Measurements from ENCODE around the gene FUBP3.

FUBP3 gene

DNA sequence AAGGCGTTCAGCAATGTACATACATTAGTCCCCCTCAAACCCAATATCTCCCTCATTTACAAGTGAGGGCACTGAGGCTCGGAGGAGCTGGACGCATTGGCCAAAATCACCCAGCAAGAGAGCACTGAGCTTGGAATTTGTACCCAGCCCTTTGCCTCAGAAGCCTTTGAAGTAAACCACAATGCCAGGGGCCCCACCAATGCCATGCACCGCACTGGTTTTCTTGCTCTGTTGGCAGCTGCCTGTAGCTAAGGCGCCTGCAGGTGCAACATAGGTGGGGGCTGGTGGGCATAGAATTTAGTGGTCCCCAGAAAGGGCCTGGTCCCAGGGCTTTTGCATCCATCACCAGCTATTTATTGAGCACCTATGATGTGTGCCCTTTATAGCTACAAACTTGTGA, 37.3 kb upstream of the FUBP3 start:
- no peaks in the 10 kb centered on the region for H3K27me3 ChIP-seq (ENCODE audit: low read length)
- no peaks in the 10 kb centered on the region for H3K79me2 ChIP-seq (ENCODE audit: insufficient read depth, low read length)
- H3K9me2 ChIP-seq (replicated peaks; ENCODE audit: insufficient read depth, low read length), result no peaks in the 10 kb centered on the region
- no peak overlapping the region for H2AFZ ChIP-seq (ENCODE audit: low read depth, low read length, severe bottlenecking)
- H3K27ac ChIP-seq (ENCODE audit: low read depth, low read length), result no peak overlapping the region
- H3K36me3 ChIP-seq (ENCODE audit: low read length), result no peaks in the 10 kb centered on the region
- no peaks in the 10 kb centered on the region for H4K20me1 ChIP-seq (ENCODE audit: low read depth, low read length)
- H3K9ac ChIP-seq (ENCODE audit: low read length), result no peak overlapping the region
- no peak overlapping the region for H3K4me3 ChIP-seq (ENCODE audit: insufficient read depth, low read length, poor library complexity, severe bottlenecking)
- no peak for TF ChIP-seq EZH2phosphoT487 (conservative IDR thresholded peaks at IDR 0.05; ENCODE audit: low read length)
- TF ChIP-seq, protein P1, sequence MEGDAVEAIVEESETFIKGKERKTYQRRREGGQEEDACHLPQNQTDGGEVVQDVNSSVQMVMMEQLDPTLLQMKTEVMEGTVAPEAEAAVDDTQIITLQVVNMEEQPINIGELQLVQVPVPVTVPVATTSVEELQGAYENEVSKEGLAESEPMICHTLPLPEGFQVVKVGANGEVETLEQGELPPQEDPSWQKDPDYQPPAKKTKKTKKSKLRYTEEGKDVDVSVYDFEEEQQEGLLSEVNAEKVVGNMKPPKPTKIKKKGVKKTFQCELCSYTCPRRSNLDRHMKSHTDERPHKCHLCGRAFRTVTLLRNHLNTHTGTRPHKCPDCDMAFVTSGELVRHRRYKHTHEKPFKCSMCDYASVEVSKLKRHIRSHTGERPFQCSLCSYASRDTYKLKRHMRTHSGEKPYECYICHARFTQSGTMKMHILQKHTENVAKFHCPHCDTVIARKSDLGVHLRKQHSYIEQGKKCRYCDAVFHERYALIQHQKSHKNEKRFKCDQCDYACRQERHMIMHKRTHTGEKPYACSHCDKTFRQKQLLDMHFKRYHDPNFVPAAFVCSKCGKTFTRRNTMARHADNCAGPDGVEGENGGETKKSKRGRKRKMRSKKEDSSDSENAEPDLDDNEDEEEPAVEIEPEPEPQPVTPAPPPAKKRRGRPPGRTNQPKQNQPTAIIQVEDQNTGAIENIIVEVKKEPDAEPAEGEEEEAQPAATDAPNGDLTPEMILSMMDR (IDR thresholded peaks at IDR 0.05; ENCODE audit: insufficient read depth, low read length, poor library complexity, severe bottlenecking), result no peak
- no peak overlapping the region for H3K4me2 ChIP-seq (ENCODE audit: low read depth, low read length, poor library complexity, severe bottlenecking)
- no peaks in the 10 kb centered on the region for H3K9me3 ChIP-seq (ENCODE audit: insufficient read depth, low read length)
- no peaks in the 10 kb centered on the region for H3F3A ChIP-seq (ENCODE audit: insufficient read depth)

DNA sequence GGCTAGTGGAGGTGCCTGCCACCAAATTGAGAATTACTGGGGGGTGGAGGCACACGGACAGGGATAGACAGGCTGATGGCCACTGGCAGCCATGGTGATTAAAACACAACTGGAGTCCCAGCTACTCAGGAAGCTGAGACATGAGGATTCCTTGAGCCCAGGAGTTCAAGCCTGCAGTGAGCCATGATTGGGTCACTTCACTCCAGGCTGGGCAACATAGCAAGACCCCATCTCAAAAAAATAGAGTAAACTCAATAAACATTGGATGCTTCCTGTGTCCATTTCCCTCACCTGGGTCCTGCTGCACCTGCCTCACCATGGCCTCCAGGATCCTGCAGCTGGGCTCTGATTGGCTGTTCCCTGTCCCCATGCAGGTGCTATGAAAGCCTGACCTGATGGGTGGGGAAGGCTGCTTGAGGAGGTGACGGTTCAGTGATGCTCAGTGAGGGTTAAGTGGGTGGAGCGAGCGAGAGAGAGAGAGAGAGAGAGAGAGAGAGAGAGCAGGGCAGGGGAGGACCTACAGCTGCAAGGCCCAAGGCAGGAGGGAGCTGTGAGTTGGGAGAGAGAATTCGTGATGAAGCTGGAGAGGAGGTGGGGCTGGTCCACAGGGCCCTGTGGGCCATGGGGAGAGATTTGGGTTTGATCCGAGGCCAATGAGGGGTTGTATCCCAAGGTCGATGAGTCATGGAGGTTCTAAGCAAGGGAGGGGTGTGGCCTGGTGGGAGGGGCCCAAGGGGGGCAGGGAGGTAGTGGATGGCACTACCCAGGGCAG, 36.7 kb upstream of the FUBP3 start:
- Histone ChIP-seq H3K9me3 (ENCODE audit: insufficient read depth, low read length) (no peaks in the 10 kb centered on the region), H3K79me2 (ENCODE audit: insufficient read depth, low read length) (no peaks in the 10 kb centered on the region), H3F3A (ENCODE audit: insufficient read depth) (no peaks in the 10 kb centered on the region), H3K27ac (ENCODE audit: low read depth, low read length) (no peak overlapping the region), H4K20me1 (ENCODE audit: low read depth, low read length) (no peaks in the 10 kb centered on the region), H3K27me3 (ENCODE audit: low read length) (no peaks in the 10 kb centered on the region), H2AFZ (ENCODE audit: low read depth, low read length, severe bottlenecking) (no peak overlapping the region), H3K4me3 (ENCODE audit: insufficient read depth, low read length, poor library complexity, severe bottlenecking) (no peak overlapping the region), H3K9ac (ENCODE audit: low read length) (no peak overlapping the region), H3K4me2 (ENCODE audit: low read depth, low read length, poor library complexity, severe bottlenecking) (no peak overlapping the region), H3K36me3 (ENCODE audit: low read length) (no peaks in the 10 kb centered on the region), H3K9me2 (replicated peaks; ENCODE audit: insufficient read depth, low read length) (no peaks in the 10 kb centered on the region)
- TF ChIP-seq, protein P1 (IDR thresholded peaks at IDR 0.05; ENCODE audit: insufficient read depth, low read length, poor library complexity, severe bottlenecking), result no peak
- no peak for TF ChIP-seq EZH2phosphoT487 (conservative IDR thresholded peaks at IDR 0.05; ENCODE audit: low read length)

DNA sequence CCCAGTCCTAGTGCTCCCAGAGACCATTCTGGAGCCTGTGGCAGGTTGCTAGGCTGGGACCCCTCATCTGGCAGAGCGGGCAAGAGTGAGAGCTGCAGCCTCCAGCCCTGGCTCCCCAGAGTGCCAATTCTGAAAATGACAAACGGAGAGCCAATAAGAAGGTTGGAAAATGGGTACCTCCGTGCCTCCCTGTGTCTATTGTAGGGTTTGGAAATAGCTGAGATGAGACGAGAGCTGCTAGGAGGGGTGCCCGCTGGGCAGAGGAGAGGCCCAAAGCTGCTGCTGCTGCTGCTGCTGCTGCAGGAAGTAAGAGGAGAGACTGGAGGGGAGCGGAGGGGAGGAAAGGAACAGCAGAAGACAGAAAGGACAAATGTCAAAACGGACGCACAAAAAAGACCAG, 36.0 kb upstream of the FUBP3 start:
- Histone ChIP-seq H2AFZ (ENCODE audit: low read depth, low read length, severe bottlenecking) (no peak overlapping the region), H3F3A (ENCODE audit: insufficient read depth) (no peaks in the 10 kb centered on the region), H3K36me3 (ENCODE audit: low read length) (no peaks in the 10 kb centered on the region), H3K27me3 (ENCODE audit: low read length) (no peaks in the 10 kb centered on the region), H3K4me3 (ENCODE audit: insufficient read depth, low read length, poor library complexity, severe bottlenecking) (no peak overlapping the region), H3K79me2 (ENCODE audit: insufficient read depth, low read length) (no peaks in the 10 kb centered on the region), H4K20me1 (ENCODE audit: low read depth, low read length) (no peaks in the 10 kb centered on the region), H3K9me3 (ENCODE audit: insufficient read depth, low read length) (no peaks in the 10 kb centered on the region), H3K4me2 (ENCODE audit: low read depth, low read length, poor library complexity, severe bottlenecking) (no peak overlapping the region), H3K9me2 (replicated peaks; ENCODE audit: insufficient read depth, low read length) (no peaks in the 10 kb centered on the region), H3K9ac (ENCODE audit: low read length) (no peak overlapping the region), H3K27ac (ENCODE audit: low read depth, low read length) (no peak overlapping the region)
- TF ChIP-seq, protein P1 (IDR thresholded peaks at IDR 0.05; ENCODE audit: insufficient read depth, low read length, poor library complexity, severe bottlenecking), result no peak
- TF ChIP-seq EZH2phosphoT487 (conservative IDR thresholded peaks at IDR 0.05; ENCODE audit: low read length), result no peak

All from SU-DHL-6 (cell line).